Measurements from ENCODE around the gene ABHD16B. TPM values are rescaled to one million over a fixed set of nuclear protein-coding genes. Genes with fewer than 3 reads are reported as not detected.

ABHD16B gene
- polyA plus RNA-seq, 1 experiment, result not detected

GRCh38 chr20:63839620-63840019 lies 21.7 kb upstream of the ABHD16B start:
- ChIA-PET POLR2A (no interaction called here), CTCF (no interaction called here)
- no peak overlapping the region for H3K27ac ChIP-seq (ENCODE audit: low read depth, low read length)
- H3K9me3 ChIP-seq (ENCODE audit: control insufficient read depth, insufficient read depth, low read length), result no peaks in the 10 kb centered on the region; the same call in 1 of the 2 replicates
- no peak for DNase-seq (ENCODE audit: low read depth, low spot score)
- no peak for TF ChIP-seq CTCF (IDR thresholded peaks at IDR 0.05; ENCODE audit: low read depth, low read length)
- no peak overlapping the region for H3K4me3 ChIP-seq (ENCODE audit: low read depth, low read length)
- H3K27me3 ChIP-seq (ENCODE audit: control insufficient read depth, insufficient read depth, low read length), result peaks cover 2% of the 10 kb centered on the region

- POLR2A ChIA-PET, result no interaction called here
- H3K4me3 ChIP-seq (ENCODE audit: low read depth, low read length), result no peak overlapping the region
- no peak for TF ChIP-seq CTCF (IDR thresholded peaks at IDR 0.05; ENCODE audit: low read depth, low read length)
- CTCF ChIA-PET, result no interaction called here
- no peak for DNase-seq (ENCODE audit: low read depth, low spot score)
- H3K27ac ChIP-seq (ENCODE audit: low read depth, low read length), result no peak overlapping the region
- peaks cover 2% of the 10 kb centered on the region for H3K27me3 ChIP-seq (ENCODE audit: control insufficient read depth, insufficient read depth, low read length)
- no peaks in the 10 kb centered on the region; the same call in 1 of the 2 replicates for H3K9me3 ChIP-seq (ENCODE audit: control insufficient read depth, insufficient read depth, low read length)
Measured at GRCh38 chr20:63840405-63840828, 20.9 kb upstream of the ABHD16B start.

DNA sequence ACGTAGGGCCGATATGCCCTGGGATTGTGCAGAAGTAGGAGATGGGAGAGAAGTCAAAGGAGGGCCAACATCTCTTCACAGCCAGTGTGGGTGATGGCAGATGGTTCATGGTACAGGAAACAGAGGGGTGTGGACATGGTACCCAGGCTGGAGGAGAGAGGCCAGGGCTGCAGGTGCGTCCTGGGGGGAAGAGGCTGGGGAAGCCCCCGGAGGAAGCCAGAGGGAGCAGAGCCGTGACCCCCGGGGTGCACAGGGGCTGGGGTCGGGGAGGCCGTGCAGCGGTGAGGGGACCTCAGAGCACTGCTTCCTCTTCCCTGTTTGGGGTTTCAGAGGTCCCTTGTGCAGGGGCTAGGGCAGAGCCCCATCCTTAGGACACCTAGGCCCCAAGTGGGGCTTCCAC lies 19.0 kb upstream of the ABHD16B start:
- no peak for TF ChIP-seq CTCF (IDR thresholded peaks at IDR 0.05; ENCODE audit: low read depth, low read length)
- CTCF ChIA-PET, result no interaction called here
- Histone ChIP-seq H3K9me3 (ENCODE audit: control insufficient read depth, insufficient read depth, low read length) (no peaks in the 10 kb centered on the region; the same call in 1 of the 2 replicates), H3K27me3 (ENCODE audit: control insufficient read depth, insufficient read depth, low read length) (peaks cover 2% of the 10 kb centered on the region), H3K4me3 (ENCODE audit: low read depth, low read length) (no peak overlapping the region), H3K27ac (ENCODE audit: low read depth, low read length) (no peak overlapping the region)
- POLR2A ChIA-PET, result no interaction called here
- no peak for DNase-seq (ENCODE audit: low read depth, low spot score)

DNA sequence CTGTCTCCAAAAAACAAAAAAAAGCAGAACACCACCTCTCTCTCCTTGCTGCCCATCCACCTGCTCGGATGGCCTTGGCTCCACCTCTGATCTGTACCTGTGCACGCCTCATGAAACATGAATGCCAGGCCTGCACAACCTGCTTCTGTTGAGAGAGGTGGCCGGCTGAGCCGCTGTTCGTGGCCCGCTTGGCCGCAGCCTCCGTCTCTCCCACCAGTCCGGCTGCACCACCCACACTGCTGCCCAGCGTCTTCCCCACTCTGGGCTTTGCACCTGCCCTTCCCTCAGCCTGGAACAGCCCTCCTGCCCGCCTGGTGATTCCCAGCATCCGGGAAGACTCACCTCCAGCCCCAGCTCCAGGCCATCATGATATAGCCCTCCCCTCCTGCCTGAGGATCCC lies 18.1 kb upstream of the ABHD16B start:
- Histone ChIP-seq H3K4me3 (ENCODE audit: low read depth, low read length) (no peak overlapping the region), H3K9me3 (ENCODE audit: control insufficient read depth, insufficient read depth, low read length) (no peaks in the 10 kb centered on the region; the same call in 1 of the 2 replicates), H3K27me3 (ENCODE audit: control insufficient read depth, insufficient read depth, low read length) (peaks cover 2% of the 10 kb centered on the region), H3K27ac (ENCODE audit: low read depth, low read length) (no peak overlapping the region)
- DNase-seq (ENCODE audit: low read depth, low spot score), result no peak
- ChIA-PET CTCF (no interaction called here), POLR2A (no interaction called here)
- TF ChIP-seq CTCF (IDR thresholded peaks at IDR 0.05; ENCODE audit: low read depth, low read length), result no peak

GRCh38 chr20:63843778-63844177 lies 17.5 kb upstream of the ABHD16B start:
- CTCF ChIA-PET, result no interaction called here
- DNase-seq (ENCODE audit: low read depth, low spot score), result no peak
- POLR2A ChIA-PET, result no interaction called here
- no peaks in the 10 kb centered on the region; the same call in 1 of the 2 replicates for H3K9me3 ChIP-seq (ENCODE audit: control insufficient read depth, insufficient read depth, low read length)
- H3K27me3 ChIP-seq (ENCODE audit: control insufficient read depth, insufficient read depth, low read length), result peaks cover 2% of the 10 kb centered on the region
- no peak overlapping the region for H3K4me3 ChIP-seq (ENCODE audit: low read depth, low read length)
- no peak for TF ChIP-seq CTCF (IDR thresholded peaks at IDR 0.05; ENCODE audit: low read depth, low read length)
- H3K27ac ChIP-seq (ENCODE audit: low read depth, low read length), result no peak overlapping the region

Data from AG04450 (cell line).